HFFc6 (cell line): ENCODE data around the gene SNAPC1. TPM values are rescaled to one million over a fixed set of nuclear protein-coding genes. Genes with fewer than 3 reads are reported as not detected.

Source experiments
- DNase-seq: peaks from one replicate; pipeline ENCODE4 v3.0.0-alpha.2; 2018
- H3K27ac Mint-ChIP-seq: 2 replicates; pipeline ENCODE4 v1.8.0; 2020; ENCODE audit warnings: mild to moderate bottlenecking, mixed read lengths
- H3K27me3 Mint-ChIP-seq: 2 replicates; pipeline ENCODE4 v1.8.0; 2021; ENCODE audit warnings: mild to moderate bottlenecking, moderate library complexity, mixed read lengths; ENCODE audit not compliant: insufficient read depth
- H3K36me3 Mint-ChIP-seq: 2 replicates; pipeline ENCODE4 v1.8.0; 2021; ENCODE audit warnings: low read depth, mixed read lengths
- H3K4me1 Mint-ChIP-seq: 2 replicates; pipeline ENCODE4 v1.8.0; 2020; ENCODE audit warnings: low read depth, mixed read lengths
- H3K4me3 Mint-ChIP-seq: 2 replicates; pipeline ENCODE4 v1.8.0; 2020; ENCODE audit warnings: mild to moderate bottlenecking, moderate library complexity, mixed read lengths
- H3K9me3 Mint-ChIP-seq: 2 replicates; pipeline ENCODE4 v1.8.0; 2020; ENCODE audit warnings: mild to moderate bottlenecking, mixed read lengths
- CTCF ChIP-seq: fragments of 200-600 bp; sonication (generic); IDR thresholded peaks from 2 replicates; pipeline ENCODE4 v1.5.0; 2021; ENCODE audit warnings: antibody characterized with exemption, mild to moderate bottlenecking
- total RNA-seq, 6 experiments: library from RNA; stranded (reverse); fragmentation: NEBNext Ultra II Directional; extraction: Animal tissue kit (Norgen Biotek cat#: 25700); gene quantifications; 2 replicates in 1 of 6; 3 replicates in 5 of 6; pipeline ENCODE4 v1.2.3, GENCODE V29; 2021

Gene SNAPC1
- total RNA-seq, 6 experiments from 2014 or later: 12.1 to 15.8 (median 14.6) TPM

- Mint-ChIP-seq H3K4me3 (no peak overlapping the region), H3K27ac (peak overlapping the region; percentile 52), H3K4me1 (peaks cover 11% of the 10 kb centered on the region; the same call in 1 of the 2 replicates), H3K9me3 (no peaks in the 10 kb centered on the region), H3K36me3 (peaks cover 78% of the 10 kb centered on the region), H3K27me3 (no peaks in the 10 kb centered on the region; the same call in none of the 2 replicates)
- DNase-seq: no peak
- peak; percentile 76 for TF ChIP-seq CTCF
These were observed 31.4 kb upstream of the SNAPC1 start for GRCh38 chr14:61730756-61731373.

- Mint-ChIP-seq H3K4me1 (peaks cover 21% of the 10 kb centered on the region), H3K36me3 (peaks cover 70% of the 10 kb centered on the region), H3K27me3 (no peaks in the 10 kb centered on the region; the same call in none of the 2 replicates), H3K27ac (peak overlapping the region; percentile 31), H3K4me3 (no peak overlapping the region), H3K9me3 (no peaks in the 10 kb centered on the region)
- peak; percentile 31 for TF ChIP-seq CTCF
- DNase-seq: no peak
These were observed 28.2 kb upstream of the SNAPC1 start for GRCh38 chr14:61733972-61734371.

GRCh38 chr14:61736751-61737150 is 25.5 kb upstream of the SNAPC1 start:
- no peaks in the 10 kb centered on the region for H3K9me3 Mint-ChIP-seq
- no peaks in the 10 kb centered on the region; the same call in none of the 2 replicates for H3K27me3 Mint-ChIP-seq
- DNase-seq: no peak
- no peak for TF ChIP-seq CTCF
- peak overlapping the region; percentile 72 for H3K27ac Mint-ChIP-seq
- peaks cover 21% of the 10 kb centered on the region for H3K4me1 Mint-ChIP-seq
- no peak overlapping the region for H3K4me3 Mint-ChIP-seq
- H3K36me3 Mint-ChIP-seq: peaks cover 67% of the 10 kb centered on the region

- peaks cover 21% of the 10 kb centered on the region for H3K4me1 Mint-ChIP-seq
- no peak for DNase-seq
- H3K27me3 Mint-ChIP-seq: no peaks in the 10 kb centered on the region; the same call in 1 of the 2 replicates
- H3K4me3 Mint-ChIP-seq: no peak overlapping the region
- TF ChIP-seq CTCF: no peak
- peaks cover 58% of the 10 kb centered on the region for H3K36me3 Mint-ChIP-seq
- H3K9me3 Mint-ChIP-seq: no peaks in the 10 kb centered on the region
- H3K27ac Mint-ChIP-seq: peak overlapping the region; percentile 34; the same call in 1 of the 2 replicates
These were observed 24.3 kb upstream of the SNAPC1 start for GRCh38 chr14:61737915-61738314.

GRCh38 chr14:61739133-61739532 is 23.1 kb upstream of the SNAPC1 start:
- Mint-ChIP-seq H3K27me3 (no peaks in the 10 kb centered on the region; the same call in 1 of the 2 replicates), H3K4me1 (peaks cover 17% of the 10 kb centered on the region), H3K9me3 (no peaks in the 10 kb centered on the region), H3K4me3 (no peak overlapping the region), H3K27ac (no peak overlapping the region), H3K36me3 (peaks cover 54% of the 10 kb centered on the region)
- DNase-seq: no peak
- no peak for TF ChIP-seq CTCF
